ENCODE measurements around the gene PGC. TPM values are rescaled to one million over a fixed set of nuclear protein-coding genes. Genes with fewer than 3 reads are reported as not detected.

The PGC gene
- total RNA-seq, 1 donor: not detected

DNA sequence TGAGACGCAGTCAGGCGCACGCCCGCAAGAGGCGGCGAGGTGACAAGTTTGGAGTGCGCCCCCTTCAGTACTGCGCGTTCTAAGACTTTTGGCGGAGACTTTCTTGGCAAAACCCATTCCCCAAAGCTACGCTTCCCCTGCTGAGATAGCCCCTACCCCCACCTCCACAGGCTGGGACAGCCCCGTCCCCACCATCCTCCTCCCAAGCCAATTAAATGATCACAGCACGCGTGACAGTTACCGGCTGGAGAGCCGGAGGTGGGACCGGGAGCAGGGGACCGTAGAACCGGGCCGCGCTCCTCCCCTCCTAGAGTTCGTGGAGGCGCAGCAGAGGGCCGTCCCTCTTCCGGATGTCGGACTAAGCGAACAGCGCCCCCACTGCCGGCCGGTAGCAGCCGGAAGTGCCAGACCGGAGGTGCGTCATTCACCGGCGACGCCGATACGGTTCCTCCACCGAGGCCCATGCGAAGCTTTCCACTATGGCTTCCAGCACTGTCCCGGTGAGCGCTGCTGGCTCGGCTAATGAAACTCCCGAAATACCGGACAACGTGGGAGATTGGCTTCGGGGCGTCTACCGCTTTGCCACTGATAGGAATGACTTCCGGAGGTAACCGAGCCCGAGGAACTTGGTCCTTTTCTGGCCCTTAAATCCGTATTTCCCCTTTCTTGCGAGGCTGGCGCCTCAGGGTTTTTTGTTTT lies 40.2 kb upstream of the PGC start, which contains the start of gene TOMM6:
Gene TOMM6, plus strand, starts transcription at position 476 of the 699 bp plus-strand sequence. Its CDS starts 4 bp downstream, at position 480.
- peak; percentile 94 for DNase-seq (ENCODE audit: low read depth)
- TF ChIP-seq, protein P1, sequence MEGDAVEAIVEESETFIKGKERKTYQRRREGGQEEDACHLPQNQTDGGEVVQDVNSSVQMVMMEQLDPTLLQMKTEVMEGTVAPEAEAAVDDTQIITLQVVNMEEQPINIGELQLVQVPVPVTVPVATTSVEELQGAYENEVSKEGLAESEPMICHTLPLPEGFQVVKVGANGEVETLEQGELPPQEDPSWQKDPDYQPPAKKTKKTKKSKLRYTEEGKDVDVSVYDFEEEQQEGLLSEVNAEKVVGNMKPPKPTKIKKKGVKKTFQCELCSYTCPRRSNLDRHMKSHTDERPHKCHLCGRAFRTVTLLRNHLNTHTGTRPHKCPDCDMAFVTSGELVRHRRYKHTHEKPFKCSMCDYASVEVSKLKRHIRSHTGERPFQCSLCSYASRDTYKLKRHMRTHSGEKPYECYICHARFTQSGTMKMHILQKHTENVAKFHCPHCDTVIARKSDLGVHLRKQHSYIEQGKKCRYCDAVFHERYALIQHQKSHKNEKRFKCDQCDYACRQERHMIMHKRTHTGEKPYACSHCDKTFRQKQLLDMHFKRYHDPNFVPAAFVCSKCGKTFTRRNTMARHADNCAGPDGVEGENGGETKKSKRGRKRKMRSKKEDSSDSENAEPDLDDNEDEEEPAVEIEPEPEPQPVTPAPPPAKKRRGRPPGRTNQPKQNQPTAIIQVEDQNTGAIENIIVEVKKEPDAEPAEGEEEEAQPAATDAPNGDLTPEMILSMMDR (IDR thresholded peaks at IDR 0.05; ENCODE audit: insufficient read depth, low read length): peak; percentile 90
- peak within 1 kb of the TSS; percentile 100 for H3K4me3 ChIP-seq (ENCODE audit: low read depth, low read length)

DNA sequence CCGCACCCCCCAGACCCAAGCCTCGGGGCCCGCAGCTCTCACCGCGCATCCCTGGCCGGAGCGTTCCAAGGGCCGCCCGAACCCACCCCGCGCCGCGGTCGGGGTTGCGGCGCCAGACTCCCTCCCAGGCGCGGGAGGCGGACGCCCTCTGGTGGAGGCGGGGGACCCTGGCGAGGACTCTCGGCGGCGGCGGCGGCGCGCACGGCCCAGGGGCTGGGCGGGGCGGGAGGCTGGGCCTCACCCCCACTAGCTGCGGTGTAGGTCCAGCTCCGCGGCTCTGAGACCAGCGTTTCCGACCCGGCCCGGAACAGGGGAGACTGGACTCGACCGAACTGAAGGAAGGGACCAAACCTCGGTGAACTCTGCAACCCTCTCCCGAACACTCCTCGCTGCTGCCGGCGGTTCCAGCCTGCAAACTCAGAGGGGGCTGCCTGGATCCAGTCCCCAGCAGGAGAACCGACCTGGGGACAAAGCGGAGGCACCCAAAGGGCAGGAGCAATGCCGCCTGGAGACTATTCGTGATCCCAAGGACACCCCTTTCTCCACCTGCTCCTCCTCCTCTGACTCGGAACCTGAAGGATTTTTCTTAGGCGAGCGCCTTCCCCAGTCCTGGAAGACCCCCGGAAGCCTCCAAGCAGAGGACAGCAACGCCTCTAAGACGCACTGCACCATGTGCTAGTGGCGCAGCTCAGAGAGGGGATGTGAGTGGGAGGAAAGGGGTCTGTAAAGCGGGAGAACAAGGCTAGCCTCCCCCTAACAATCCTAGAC lies 39.4 kb upstream of the PGC start:
- peak overlapping the region; percentile 100 for H3K4me3 ChIP-seq (ENCODE audit: low read depth, low read length)
- DNase-seq (ENCODE audit: low read depth): peak; percentile 61
- TF ChIP-seq, protein P1 (IDR thresholded peaks at IDR 0.05; ENCODE audit: insufficient read depth, low read length): peak; percentile 54

DNA sequence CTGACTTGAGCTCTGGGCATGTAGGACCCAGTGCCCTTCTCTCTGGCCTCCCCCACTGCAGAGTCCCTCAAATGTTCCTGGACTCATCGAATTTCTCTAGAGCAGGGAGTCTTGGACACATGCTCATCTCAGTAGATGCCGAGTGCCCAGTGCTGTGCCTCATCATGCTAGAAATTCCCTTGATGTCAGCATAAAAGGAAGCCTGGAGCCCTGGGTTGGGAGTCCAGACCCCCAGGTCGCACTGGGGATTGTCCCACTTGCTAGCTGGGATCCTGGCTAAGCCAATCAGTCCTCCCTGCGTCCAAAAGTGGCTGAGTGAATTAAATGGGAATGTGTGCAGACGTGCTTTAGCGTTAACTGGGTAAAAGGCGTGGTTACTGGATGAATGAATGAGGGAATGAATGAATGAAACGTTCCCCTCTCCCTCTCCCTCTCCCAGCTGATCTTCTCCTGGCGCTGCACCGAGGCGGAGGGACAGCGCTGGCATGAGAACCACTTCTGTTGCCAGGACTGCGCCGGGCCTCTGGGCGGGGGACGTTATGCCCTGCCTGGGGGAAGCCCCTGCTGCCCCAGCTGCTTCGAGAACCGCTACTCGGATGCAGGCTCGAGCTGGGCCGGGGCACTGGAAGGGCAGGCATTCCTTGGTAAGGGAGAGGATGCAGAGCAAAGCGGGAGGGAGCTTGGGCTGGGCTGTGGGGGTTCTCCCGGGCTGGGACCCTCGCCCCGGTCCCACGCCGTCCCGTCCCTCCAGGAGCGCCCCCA lies 38.7 kb upstream of the PGC start:
- peak overlapping the region; percentile 65 for H3K4me3 ChIP-seq (ENCODE audit: low read depth, low read length)
- DNase-seq (ENCODE audit: low read depth): peak; percentile 18
- TF ChIP-seq, protein P1 (IDR thresholded peaks at IDR 0.05; ENCODE audit: insufficient read depth, low read length): no peak

DNA sequence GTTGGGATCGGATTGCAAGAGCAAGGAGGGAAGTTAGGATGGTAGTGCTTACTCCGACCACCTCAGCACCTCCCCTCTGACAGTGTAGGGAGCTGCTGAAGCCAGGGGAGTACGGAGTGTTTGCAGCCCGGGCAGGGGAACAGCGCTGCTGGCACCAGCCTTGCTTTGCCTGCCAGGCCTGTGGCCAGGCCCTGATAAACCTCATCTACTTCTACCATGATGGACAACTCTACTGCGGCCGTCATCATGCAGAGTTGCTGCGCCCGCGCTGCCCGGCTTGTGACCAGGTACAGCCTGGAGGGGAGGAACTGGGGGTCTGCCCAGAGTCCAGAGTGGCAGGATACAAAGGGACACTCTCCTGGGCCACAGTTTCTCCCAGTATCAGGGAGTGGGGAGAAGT lies 38.1 kb upstream of the PGC start:
- TF ChIP-seq, protein P1 (IDR thresholded peaks at IDR 0.05; ENCODE audit: insufficient read depth, low read length): no peak
- H3K4me3 ChIP-seq (ENCODE audit: low read depth, low read length): no peak overlapping the region
- DNase-seq (ENCODE audit: low read depth): no peak

DNA sequence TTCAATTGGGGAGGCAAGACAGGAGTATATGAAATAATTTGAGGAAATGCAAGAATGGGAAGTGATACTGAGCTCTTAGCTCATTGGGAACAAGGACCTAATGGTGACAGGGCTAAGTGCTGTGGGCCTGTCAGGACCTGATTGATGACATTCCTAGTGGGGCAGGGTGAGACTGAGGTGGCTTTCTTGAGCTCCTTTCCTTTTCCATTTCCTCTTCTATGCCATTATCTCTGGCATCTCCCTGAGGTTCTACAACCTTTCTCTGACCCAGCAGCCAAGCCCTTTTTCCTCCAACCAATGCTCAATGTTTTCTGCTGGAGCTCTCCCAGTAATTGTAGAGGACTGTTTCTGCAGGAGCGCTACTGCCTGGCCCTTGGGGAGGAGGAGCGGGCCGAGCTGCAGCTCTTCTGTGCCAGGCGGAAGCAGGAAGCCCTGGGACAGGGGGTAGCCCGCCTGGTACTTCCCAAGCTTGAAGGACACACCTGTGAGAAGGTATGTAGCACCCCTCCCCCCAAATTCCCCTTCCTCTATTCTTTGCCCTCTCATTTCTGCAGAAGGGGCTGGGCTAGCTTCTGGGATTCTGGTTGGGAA lies 37.5 kb upstream of the PGC start:
- DNase-seq (ENCODE audit: low read depth): no peak
- TF ChIP-seq, protein P1 (IDR thresholded peaks at IDR 0.05; ENCODE audit: insufficient read depth, low read length): no peak

DNA sequence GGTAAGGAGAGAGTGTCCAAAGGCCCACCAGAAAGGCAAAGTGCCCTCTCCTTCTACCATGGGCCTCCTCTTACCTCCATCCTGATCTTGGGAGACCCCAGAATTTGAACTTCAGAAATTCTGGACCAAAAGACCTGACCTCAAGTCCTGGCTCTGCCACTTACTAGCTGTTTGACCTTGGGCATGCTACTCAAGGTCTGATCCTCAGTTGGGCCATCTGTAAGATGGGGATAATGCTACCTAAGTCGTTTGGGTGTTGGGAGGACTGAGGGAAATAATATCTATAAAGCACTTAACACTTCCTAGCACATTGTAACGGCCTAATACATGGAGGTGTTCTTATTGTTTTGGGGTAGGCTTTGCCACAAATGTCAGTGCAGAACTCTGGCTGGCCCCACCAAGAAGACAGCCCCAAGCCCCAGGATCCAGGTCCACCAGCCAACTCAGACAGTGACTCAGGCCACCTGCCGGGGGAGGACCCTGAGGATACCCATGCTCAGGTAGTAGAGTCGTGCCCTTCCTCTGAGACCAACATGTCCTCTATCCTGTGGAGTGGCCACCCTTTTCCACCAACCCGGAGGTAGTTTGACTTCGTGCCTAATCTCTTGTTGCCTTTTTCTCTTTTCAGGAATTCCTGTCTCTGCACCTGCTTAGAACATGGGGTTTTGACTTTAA lies 36.0 kb upstream of the PGC start:
- no peak for DNase-seq (ENCODE audit: low read depth)
- TF ChIP-seq, protein P1 (IDR thresholded peaks at IDR 0.05; ENCODE audit: insufficient read depth, low read length): no peak

More for the DNA sequence above, 37.5 kb upstream of the PGC start:
- H3K4me3 ChIP-seq (ENCODE audit: low read depth, low read length): no peak overlapping the region

More for the DNA sequence above, 36.0 kb upstream of the PGC start:
- no peak overlapping the region for H3K4me3 ChIP-seq (ENCODE audit: low read depth, low read length)
